A549 (cell line): Measurements from ENCODE around the gene CDH4.

ENCODE experiments used
- KDM1A ChIP-seq: fragments of 200-600 bp; sonication (generic); IDR thresholded peaks from 2 replicates; pipeline ENCODE4 v1.6.1; 2016; ENCODE audit warnings: low read depth, mild to moderate bottlenecking
- POLR2AphosphoS2 ChIP-seq: conservative IDR thresholded peaks from 2 replicates; pipeline ENCODE4 v1.6.1; 2012; ENCODE audit warnings: low read length, improper control_type of control experiment, inconsistent platforms
- RAD21 ChIP-seq, 2 experiments: fragments of >200 bp in 1 of 2; sonication (Bioruptor Twin) in 1 of 2; formaldehyde crosslinking in 1 of 2; IDR thresholded peaks in 1 of 2; conservative IDR thresholded peaks in 1 of 2; 2 replicates in 1 of 2; 3 replicates in 1 of 2; pipeline ENCODE4 v1.6.1; 2012 to 2018; ENCODE audit warnings: inconsistent platforms in 1 of 2
- REST ChIP-seq: fragments of 200-600 bp; sonication (generic); IDR thresholded peaks from 2 replicates; pipeline ENCODE4 v1.6.1; 2016; ENCODE audit warnings: antibody characterized with exemption, mild to moderate bottlenecking, moderate library complexity
- SMC3 ChIP-seq: fragments of >200 bp; sonication (Bioruptor Twin); formaldehyde crosslinking; IDR thresholded peaks from 3 replicates; pipeline ENCODE4 v1.6.1; 2018; ENCODE audit warnings: inconsistent platforms
- ZSCAN20 ChIP-seq: fragments of 250-450 bp; sonication (Bioruptor Pico); IDR thresholded peaks from 2 replicates; pipeline ENCODE4 v1.8.0; 2022; ENCODE audit warnings: mild to moderate bottlenecking, moderate library complexity
- TF ChIP-seq, protein P1 (sequence below): IDR thresholded peaks from 2 replicates; pipeline ENCODE4 v1.6.1; 2012
- TF ChIP-seq, protein P2 (sequence below): fragments of >200 bp; sonication (Bioruptor Twin); formaldehyde crosslinking; IDR thresholded peaks from 3 replicates; pipeline ENCODE4 v1.5.1; 2016
- TF ChIP-seq, protein P3 (sequence below): IDR thresholded peaks from 2 replicates; pipeline ENCODE4 v1.6.1; 2012; ENCODE audit warnings: low read depth, borderline replicate concordance

DNA sequence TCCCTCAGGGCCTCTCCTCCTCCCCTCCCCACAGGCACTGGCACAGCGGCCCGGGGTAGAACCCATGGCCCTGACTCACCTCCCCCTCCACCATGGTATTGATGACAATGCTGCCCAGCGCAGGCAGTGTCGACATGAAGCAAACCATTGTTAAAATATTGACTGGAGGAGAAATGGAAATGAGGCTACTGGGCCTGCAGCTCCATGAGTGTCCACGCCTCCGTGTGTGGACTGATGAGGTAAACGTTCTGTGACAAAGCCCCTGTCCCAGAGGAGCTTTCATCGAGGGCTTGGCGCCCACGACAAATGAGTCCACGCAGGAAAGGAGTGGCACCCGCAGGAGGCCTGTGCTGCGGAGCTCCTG lies 410.9 kb downstream of the CDH4 start:
- TF ChIP-seq, protein P1, sequence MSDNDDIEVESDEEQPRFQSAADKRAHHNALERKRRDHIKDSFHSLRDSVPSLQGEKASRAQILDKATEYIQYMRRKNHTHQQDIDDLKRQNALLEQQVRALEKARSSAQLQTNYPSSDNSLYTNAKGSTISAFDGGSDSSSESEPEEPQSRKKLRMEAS, result no peak
- TF ChIP-seq KDM1A, result no peak
- TF ChIP-seq, protein P2, sequence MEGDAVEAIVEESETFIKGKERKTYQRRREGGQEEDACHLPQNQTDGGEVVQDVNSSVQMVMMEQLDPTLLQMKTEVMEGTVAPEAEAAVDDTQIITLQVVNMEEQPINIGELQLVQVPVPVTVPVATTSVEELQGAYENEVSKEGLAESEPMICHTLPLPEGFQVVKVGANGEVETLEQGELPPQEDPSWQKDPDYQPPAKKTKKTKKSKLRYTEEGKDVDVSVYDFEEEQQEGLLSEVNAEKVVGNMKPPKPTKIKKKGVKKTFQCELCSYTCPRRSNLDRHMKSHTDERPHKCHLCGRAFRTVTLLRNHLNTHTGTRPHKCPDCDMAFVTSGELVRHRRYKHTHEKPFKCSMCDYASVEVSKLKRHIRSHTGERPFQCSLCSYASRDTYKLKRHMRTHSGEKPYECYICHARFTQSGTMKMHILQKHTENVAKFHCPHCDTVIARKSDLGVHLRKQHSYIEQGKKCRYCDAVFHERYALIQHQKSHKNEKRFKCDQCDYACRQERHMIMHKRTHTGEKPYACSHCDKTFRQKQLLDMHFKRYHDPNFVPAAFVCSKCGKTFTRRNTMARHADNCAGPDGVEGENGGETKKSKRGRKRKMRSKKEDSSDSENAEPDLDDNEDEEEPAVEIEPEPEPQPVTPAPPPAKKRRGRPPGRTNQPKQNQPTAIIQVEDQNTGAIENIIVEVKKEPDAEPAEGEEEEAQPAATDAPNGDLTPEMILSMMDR, result no peak
- TF ChIP-seq, protein P3, sequence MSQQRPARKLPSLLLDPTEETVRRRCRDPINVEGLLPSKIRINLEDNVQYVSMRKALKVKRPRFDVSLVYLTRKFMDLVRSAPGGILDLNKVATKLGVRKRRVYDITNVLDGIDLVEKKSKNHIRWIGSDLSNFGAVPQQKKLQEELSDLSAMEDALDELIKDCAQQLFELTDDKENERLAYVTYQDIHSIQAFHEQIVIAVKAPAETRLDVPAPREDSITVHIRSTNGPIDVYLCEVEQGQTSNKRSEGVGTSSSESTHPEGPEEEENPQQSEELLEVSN, result no peak
- no peak for TF ChIP-seq RAD21 (conservative IDR thresholded peaks at IDR 0.05 in 1 of 2, IDR thresholded peaks at IDR 0.05 in 1 of 2)
- TF ChIP-seq SMC3, result no peak
- no peak for TF ChIP-seq ZSCAN20
- no peak for TF ChIP-seq POLR2AphosphoS2
- TF ChIP-seq REST, result no peak
